ENCODE results near the gene NCAPD3. TPM values are rescaled to one million over a fixed set of nuclear protein-coding genes. Genes with fewer than 3 reads are reported as not detected.

NCAPD3 gene
- total RNA-seq, 1 experiment from 2014 or later = 85.0 TPM

GRCh38 chr11:134159652-134160051 lies 64.1 kb downstream of the NCAPD3 start:
- POLR2A ChIA-PET (ENCODE audit: unreplicated experiment) = no interaction called here
- DNase-seq (no peak), ATAC-seq (no peak)
- H3K27ac ChIP-seq (ENCODE audit: low read length) = no peak overlapping the region
- H3K9me2 ChIP-seq (replicated peaks; ENCODE audit: low read length) = no peaks in the 10 kb centered on the region
- H3K4me1 ChIP-seq (ENCODE audit: insufficient read depth, low read length) = no peaks in the 10 kb centered on the region
- peaks cover 80% of the 10 kb centered on the region for H3K36me3 ChIP-seq (ENCODE audit: low read depth, low read length)
- no peak overlapping the region for H3K4me2 ChIP-seq (ENCODE audit: low read length)
- no peaks in the 10 kb centered on the region for H3K79me2 ChIP-seq (ENCODE audit: low read length)
- intact Hi-C loops (cut with micrococcal nuclease) = no loop called here
- no TSS peak for BruUV-seq (replicated peaks)
- H3K9me3 ChIP-seq (ENCODE audit: low read length) = no peaks in the 10 kb centered on the region
- no peak overlapping the region for H2AFZ ChIP-seq (ENCODE audit: low read length)
- no peaks in the 10 kb centered on the region for H3F3A ChIP-seq (ENCODE audit: low read length, unreplicated experiment)
- CTCF ChIA-PET = no interaction called here
- H3K4me3 ChIP-seq (ENCODE audit: low read length) = no peak overlapping the region
- H4K20me1 ChIP-seq (ENCODE audit: low read length) = no peaks in the 10 kb centered on the region
- H3K9ac ChIP-seq (ENCODE audit: low read length) = no peak overlapping the region
- no peaks in the 10 kb centered on the region for H3K27me3 ChIP-seq (ENCODE audit: low read length)
- TF ChIP-seq EZH2 (IDR thresholded peaks at IDR 0.05; ENCODE audit: low read length, unreplicated experiment) (no peak), CTCF (conservative IDR thresholded peaks at IDR 0.05; ENCODE audit: low read depth, low read length) (no peak), EZH2phosphoT487 (IDR thresholded peaks at IDR 0.05; ENCODE audit: borderline replicate concordance, low read length) (no peak)

- Histone ChIP-seq H3K9me2 (replicated peaks; ENCODE audit: low read length) (no peaks in the 10 kb centered on the region), H3K9ac (ENCODE audit: low read length) (no peak overlapping the region), H3K27ac (ENCODE audit: low read length) (no peak overlapping the region), H3K9me3 (ENCODE audit: low read length) (no peaks in the 10 kb centered on the region), H3K79me2 (ENCODE audit: low read length) (no peaks in the 10 kb centered on the region), H3K4me2 (ENCODE audit: low read length) (no peak overlapping the region), H3K4me3 (ENCODE audit: low read length) (no peak overlapping the region), H3K4me1 (ENCODE audit: insufficient read depth, low read length) (no peaks in the 10 kb centered on the region), H3K36me3 (ENCODE audit: low read depth, low read length) (peaks cover 81% of the 10 kb centered on the region), H3F3A (ENCODE audit: low read length, unreplicated experiment) (no peaks in the 10 kb centered on the region), H3K27me3 (ENCODE audit: low read length) (no peaks in the 10 kb centered on the region), H2AFZ (ENCODE audit: low read length) (no peak overlapping the region), H4K20me1 (ENCODE audit: low read length) (no peaks in the 10 kb centered on the region)
- ChIA-PET CTCF (no interaction called here), POLR2A (ENCODE audit: unreplicated experiment) (no interaction called here)
- DNase-seq (no peak), ATAC-seq (no peak)
- BruUV-seq (replicated peaks) = no TSS peak
- no peak for TF ChIP-seq EZH2phosphoT487 (IDR thresholded peaks at IDR 0.05; ENCODE audit: borderline replicate concordance, low read length)
- TF ChIP-seq CTCF (conservative IDR thresholded peaks at IDR 0.05; ENCODE audit: low read depth, low read length) = no peak
- TF ChIP-seq EZH2 (IDR thresholded peaks at IDR 0.05; ENCODE audit: low read length, unreplicated experiment) = no peak
- intact Hi-C loops (cut with micrococcal nuclease) = no loop called here
These were observed 65.7 kb downstream of the NCAPD3 start for GRCh38 chr11:134158023-134158422.

- ChIA-PET CTCF (no interaction called here), POLR2A (ENCODE audit: unreplicated experiment) (no interaction called here)
- Histone ChIP-seq H3K9ac (ENCODE audit: low read length) (no peak overlapping the region), H2AFZ (ENCODE audit: low read length) (no peak overlapping the region), H3K4me2 (ENCODE audit: low read length) (no peak overlapping the region), H3K9me3 (ENCODE audit: low read length) (no peaks in the 10 kb centered on the region), H3K79me2 (ENCODE audit: low read length) (no peaks in the 10 kb centered on the region), H3K4me1 (ENCODE audit: insufficient read depth, low read length) (no peaks in the 10 kb centered on the region), H3K27me3 (ENCODE audit: low read length) (no peaks in the 10 kb centered on the region), H3K36me3 (ENCODE audit: low read depth, low read length) (peaks cover 81% of the 10 kb centered on the region), H3K27ac (ENCODE audit: low read length) (no peak overlapping the region), H3F3A (ENCODE audit: low read length, unreplicated experiment) (no peaks in the 10 kb centered on the region), H4K20me1 (ENCODE audit: low read length) (no peaks in the 10 kb centered on the region), H3K4me3 (ENCODE audit: low read length) (no peak overlapping the region), H3K9me2 (replicated peaks; ENCODE audit: low read length) (no peaks in the 10 kb centered on the region)
- DNase-seq (no peak), ATAC-seq (no peak)
- TF ChIP-seq EZH2 (IDR thresholded peaks at IDR 0.05; ENCODE audit: low read length, unreplicated experiment) (no peak), EZH2phosphoT487 (IDR thresholded peaks at IDR 0.05; ENCODE audit: borderline replicate concordance, low read length) (no peak), CTCF (conservative IDR thresholded peaks at IDR 0.05; ENCODE audit: low read depth, low read length) (no peak)
- no TSS peak for BruUV-seq (replicated peaks)
- intact Hi-C loops (cut with micrococcal nuclease) = no loop called here
These were observed 66.3 kb downstream of the NCAPD3 start for GRCh38 chr11:134157451-134157850.

Data from PC-3 (cell line).